GM23338 (cell line): ENCODE measurements around the gene FYTTD1. TPM values are rescaled to one million over a fixed set of nuclear protein-coding genes. Genes with fewer than 3 reads are reported as not detected.

ENCODE experiments used
- ATAC-seq: fragments of 200-7000 bp; cut with Tn5 transposase; 3 replicates; pipeline ENCODE4 v1.9.1; 2020
- DNase-seq: peaks from one replicate; pipeline ENCODE4 v3.0.0-alpha.2; 2015; ENCODE audit warnings: low spot score
- H2AFZ ChIP-seq: fragments of 200-600 bp; sonication (generic); 2 replicates; pipeline ENCODE4 v1.8.0; 2016; ENCODE audit warnings: antibody characterized with exemption, mild to moderate bottlenecking, moderate library complexity
- H3F3A ChIP-seq: fragments of 200-600 bp; sonication (generic); replicated peaks from 2 replicates; pipeline ENCODE4 v1.8.0; 2017; ENCODE audit warnings: antibody characterized with exemption, mixed run types, low read depth
- H3K27ac ChIP-seq: fragments of 200-600 bp; sonication (generic); 2 replicates; pipeline ENCODE4 v1.6.1; 2016; ENCODE audit warnings: low read depth
- H3K27me3 ChIP-seq: fragments of 200-600 bp; sonication (generic); 2 replicates; pipeline ENCODE4 v1.8.0; 2016; ENCODE audit warnings: mild to moderate bottlenecking, mixed run types, moderate library complexity; ENCODE audit not compliant: insufficient read depth
- H3K36me3 ChIP-seq: fragments of 200-600 bp; sonication (generic); 2 replicates; pipeline ENCODE4 v1.8.0; 2016; ENCODE audit warnings: mild to moderate bottlenecking; ENCODE audit not compliant: insufficient read depth
- H3K4me1 ChIP-seq: fragments of 200-600 bp; sonication (generic); 2 replicates; pipeline ENCODE4 v1.8.0; 2016; ENCODE audit warnings: mild to moderate bottlenecking, moderate library complexity; ENCODE audit not compliant: insufficient read depth
- H3K4me2 ChIP-seq: fragments of 200-600 bp; sonication (generic); 2 replicates; pipeline ENCODE4 v1.7.1; 2017; ENCODE audit warnings: mixed run types
- H3K4me3 ChIP-seq: fragments of 200-600 bp; sonication (generic); 2 replicates; pipeline ENCODE4 v1.6.1; 2016; ENCODE audit warnings: mixed run types
- H3K79me2 ChIP-seq: fragments of 200-600 bp; sonication (generic); replicated peaks from 2 replicates; pipeline ENCODE4 v1.8.0; 2017; ENCODE audit warnings: mild to moderate bottlenecking; ENCODE audit not compliant: insufficient read depth
- H3K9me2 ChIP-seq: fragments of 200-600 bp; sonication (generic); 2 replicates; pipeline ENCODE4 v1.8.0; 2017; ENCODE audit not compliant: insufficient read depth
- H4K20me1 ChIP-seq: fragments of 200-600 bp; sonication (generic); replicated peaks from 2 replicates; pipeline ENCODE4 v1.8.0; 2017; ENCODE audit warnings: mild to moderate bottlenecking; ENCODE audit not compliant: insufficient read depth
- H3K27ac Mint-ChIP-seq: 2 replicates; pipeline ENCODE4 v1.8.0; 2020; ENCODE audit warnings: inconsistent platforms, mild to moderate bottlenecking, moderate library complexity, mixed read lengths
- H3K27me3 Mint-ChIP-seq: 3 replicates; pipeline ENCODE4 v1.8.0; 2022; ENCODE audit warnings: low read depth, mild to moderate bottlenecking, moderate library complexity, mixed read lengths, inconsistent platforms; ENCODE audit not compliant: insufficient read depth, poor library complexity
- H3K36me3 Mint-ChIP-seq: 3 replicates; pipeline ENCODE4 v1.8.0; 2021; ENCODE audit warnings: low read depth, mild to moderate bottlenecking, inconsistent platforms, moderate library complexity, mixed read lengths
- H3K4me1 Mint-ChIP-seq: 3 replicates; pipeline ENCODE4 v1.8.0; 2020; ENCODE audit warnings: mild to moderate bottlenecking, inconsistent platforms, mixed read lengths
- H3K4me3 Mint-ChIP-seq: 3 replicates; pipeline ENCODE4 v1.8.0; 2021; ENCODE audit warnings: moderate library complexity, mild to moderate bottlenecking, inconsistent platforms, mixed read lengths
- H3K9me3 Mint-ChIP-seq: 3 replicates; pipeline ENCODE4 v1.8.0; 2020; ENCODE audit warnings: moderate library complexity, mild to moderate bottlenecking, inconsistent platforms, mixed read lengths
- CREB1 ChIP-seq: fragments of 250-450 bp; sonication (Bioruptor Pico); IDR thresholded peaks from 2 replicates; pipeline ENCODE4 v1.5.0; 2020; ENCODE audit warnings: low read depth, mild to moderate bottlenecking, moderate library complexity
- CTCF ChIP-seq, 2 experiments: fragments of 200-600 bp in 1 of 2; sonication (generic) in 1 of 2; conservative IDR thresholded peaks; 2 replicates each; pipeline versions ENCODE4 v1.5.1 to v1.6.1; 2016 to 2017; ENCODE audit warnings: antibody characterized with exemption in 2 of 2, low read depth in 2 of 2, mild to moderate bottlenecking in 2 of 2, moderate library complexity in 1 of 2
- ETS1 ChIP-seq: IDR thresholded peaks from 2 replicates; pipeline ENCODE4 v1.6.1; 2016; ENCODE audit warnings: antibody characterized with exemption
- EZH2 ChIP-seq: fragments of 200-600 bp; sonication (generic); IDR thresholded peaks from one replicate; pipeline ENCODE4 v1.8.0; 2017; ENCODE audit warnings: antibody characterized with exemption, mild to moderate bottlenecking, low read depth; ENCODE audit not compliant: unreplicated experiment
- EZH2phosphoT487 ChIP-seq: fragments of 200-600 bp; sonication (generic); IDR thresholded peaks from one replicate; pipeline ENCODE4 v1.8.1; 2018; ENCODE audit warnings: antibody characterized with exemption; ENCODE audit not compliant: unreplicated experiment
- JUNB ChIP-seq: IDR thresholded peaks from one replicate; pipeline ENCODE4 v1.6.1; 2016; ENCODE audit warnings: antibody characterized with exemption; ENCODE audit not compliant: unreplicated experiment
- REST ChIP-seq: IDR thresholded peaks from one replicate; pipeline ENCODE4 v1.6.1; 2018; ENCODE audit warnings: antibody characterized with exemption; ENCODE audit not compliant: unreplicated experiment
- ZNF114 ChIP-seq: fragments of 250-450 bp; sonication (Bioruptor Pico); IDR thresholded peaks from 2 replicates; pipeline ENCODE4 v1.5.0; 2020; ENCODE audit warnings: mild to moderate bottlenecking, moderate library complexity
- ZNF331 ChIP-seq: fragments of 250-450 bp; sonication (Bioruptor Pico); IDR thresholded peaks from 2 replicates; pipeline ENCODE4 v1.5.0; 2020; ENCODE audit warnings: low read depth, mild to moderate bottlenecking, moderate library complexity
- polyA plus RNA-seq: library from polyadenylated mRNA; unstranded; fragments of >200 nt; fragmentation: Nextera tagmentation; extraction: Ambion mirVana; gene quantifications from 2 replicates; pipeline ENCODE4 v1.2.1, GENCODE V29; 2016
- total RNA-seq: library from RNA; depleted of rRNA; stranded (reverse); fragments of >200 nt; shearing (Covaris generic); gene quantifications from 2 replicates; pipeline ENCODE4 v1.2.3, GENCODE V29; 2014

FYTTD1 gene
- total and polyA plus RNA-seq, 2 experiments from 2014 or later = 13.7 to 14.8 TPM

GRCh38 chr3:197835509-197835908 lies 85.8 kb downstream of the FYTTD1 start (continued):
- TF ChIP-seq REST = no peak
- no peak for TF ChIP-seq ETS1
- no peak for TF ChIP-seq EZH2phosphoT487
- TF ChIP-seq CREB1 (CRISPR knock-in tag) = no peak
- no peak for TF ChIP-seq ZNF114
- TF ChIP-seq ZNF331 (CRISPR knock-in tag) = no peak
- TF ChIP-seq EZH2 = no peak

GRCh38 chr3:197836244-197836643 lies 86.6 kb downstream of the FYTTD1 start:
- H3F3A ChIP-seq = no peaks in the 10 kb centered on the region
- H3K4me3 ChIP-seq = no peak overlapping the region
- no peaks in the 10 kb centered on the region for H4K20me1 ChIP-seq
- no peaks in the 10 kb centered on the region for H3K9me2 ChIP-seq
- DNase-seq = no peak
- Mint-ChIP-seq H3K27ac (no peak overlapping the region), H3K27me3 (no peaks in the 10 kb centered on the region), H3K36me3 (peaks cover 58% of the 10 kb centered on the region), H3K9me3 (no peaks in the 10 kb centered on the region), H3K4me1 (no peaks in the 10 kb centered on the region), H3K4me3 (no peak overlapping the region)
- peaks cover 18% of the 10 kb centered on the region for H3K36me3 ChIP-seq
- no peaks in the 10 kb centered on the region for H3K79me2 ChIP-seq
- no peaks in the 10 kb centered on the region for H3K27me3 ChIP-seq
- no peaks in the 10 kb centered on the region for H3K4me1 ChIP-seq
- H3K27ac ChIP-seq = no peak overlapping the region
- no peak for ATAC-seq
- no peak overlapping the region for H3K4me2 ChIP-seq
- no peak overlapping the region for H2AFZ ChIP-seq
- no peak for TF ChIP-seq CTCF (conservative IDR thresholded peaks at IDR 0.05; ENCODE audit: low read depth in 2 of 2)
- TF ChIP-seq REST = no peak
- TF ChIP-seq JUNB = no peak
- no peak for TF ChIP-seq CREB1 (CRISPR knock-in tag)
